Measurements from ENCODE around the gene REG4.

The REG4 gene

DNA sequence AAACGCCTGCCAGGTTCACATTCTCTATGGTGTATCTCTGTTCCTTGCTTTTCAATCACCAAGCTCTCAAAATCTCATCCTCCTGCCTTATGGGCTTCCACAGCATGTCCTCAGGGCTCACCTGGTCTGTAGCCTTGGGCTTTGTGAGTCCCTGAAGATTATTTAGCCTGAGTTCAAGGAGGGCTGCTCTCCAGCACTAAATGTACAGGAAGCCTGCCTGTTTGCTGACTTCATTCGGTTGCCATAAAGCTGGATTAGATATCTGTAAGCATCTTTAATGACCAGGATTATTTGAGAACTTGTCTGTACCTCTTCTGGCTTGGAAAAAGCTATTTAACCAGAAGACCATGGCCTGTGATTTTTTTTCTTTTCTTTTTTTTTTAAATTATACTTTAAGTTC is 6.9 kb upstream of the REG4 start:
- Mint-ChIP-seq H3K4me1 (peaks cover 11% of the 10 kb centered on the region), H3K27me3 (peaks cover 21% of the 10 kb centered on the region), H3K27ac (no peak overlapping the region), H3K4me3 (no peak overlapping the region), H3K9me3 (peaks cover 3% of the 10 kb centered on the region), H3K36me3 (no peaks in the 10 kb centered on the region)
- ATAC-seq, result no peak

DNA sequence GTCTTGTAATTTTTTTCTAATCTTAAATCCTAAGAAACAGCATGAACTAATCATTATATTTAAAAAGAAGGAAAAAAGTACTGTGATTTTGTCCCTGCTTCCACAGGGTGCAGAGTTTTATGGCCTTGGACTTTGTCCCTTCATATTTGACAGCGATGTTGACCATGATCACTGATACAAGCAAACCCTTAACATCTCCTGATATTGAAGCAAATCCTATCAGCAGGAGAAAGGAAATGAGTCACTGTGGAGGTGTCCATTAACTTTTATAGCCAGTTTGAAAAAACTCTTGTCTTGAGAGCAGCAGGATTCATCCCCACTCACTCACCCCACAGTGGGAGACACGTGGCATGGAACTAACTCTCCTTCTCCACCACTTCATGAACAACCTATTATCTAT is 5.1 kb upstream of the REG4 start:
- Mint-ChIP-seq H3K27ac (no peak overlapping the region), H3K27me3 (peaks cover 8% of the 10 kb centered on the region), H3K4me1 (peaks cover 11% of the 10 kb centered on the region), H3K36me3 (no peaks in the 10 kb centered on the region), H3K9me3 (peaks cover 3% of the 10 kb centered on the region), H3K4me3 (no peak overlapping the region)
- no peak for ATAC-seq

DNA sequence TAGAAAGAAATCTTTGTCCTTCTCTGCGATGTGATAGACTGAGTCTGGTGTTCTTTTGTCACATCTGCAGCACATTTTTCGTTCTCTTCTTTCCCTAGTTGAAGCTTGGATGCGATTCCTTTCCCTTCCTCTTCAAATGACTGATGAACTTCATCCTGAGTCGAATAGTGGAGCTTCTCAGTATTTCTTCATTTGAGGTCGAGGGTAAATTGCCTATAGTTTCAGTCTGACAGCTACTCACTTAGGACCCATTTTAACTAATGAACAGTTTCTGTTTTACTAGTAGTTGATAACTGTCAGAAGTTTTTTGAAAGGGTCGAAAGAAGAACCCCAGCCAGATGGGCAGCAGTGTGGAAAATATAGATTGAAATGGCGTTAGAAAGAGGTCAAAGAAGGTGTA is 4.7 kb upstream of the REG4 start:
- Mint-ChIP-seq H3K9me3 (peaks cover 3% of the 10 kb centered on the region), H3K36me3 (no peaks in the 10 kb centered on the region), H3K4me1 (peaks cover 11% of the 10 kb centered on the region), H3K4me3 (no peak overlapping the region), H3K27me3 (peaks cover 8% of the 10 kb centered on the region), H3K27ac (no peak overlapping the region)
- ATAC-seq, result no peak

DNA sequence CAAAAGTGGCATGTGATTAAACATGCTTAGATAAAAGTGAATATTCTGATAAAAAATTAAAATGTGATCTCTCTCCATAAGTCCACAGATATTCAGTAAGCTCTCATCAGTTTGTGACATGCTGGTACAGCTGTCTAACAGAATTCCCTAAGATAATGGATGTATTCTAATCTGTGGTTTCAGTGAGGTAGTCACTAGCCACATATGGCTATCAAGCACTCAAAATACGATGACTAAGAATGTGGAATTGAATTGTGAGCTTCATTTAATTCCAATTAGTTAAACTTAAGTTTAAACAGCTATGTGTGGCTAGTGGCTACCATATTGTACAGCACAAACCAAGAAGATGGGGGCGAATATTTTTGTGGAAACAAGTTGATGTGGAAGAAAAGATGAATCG is 4.1 kb upstream of the REG4 start:
- no peak overlapping the region for H3K27ac Mint-ChIP-seq
- ATAC-seq, result no peak
- no peaks in the 10 kb centered on the region for H3K36me3 Mint-ChIP-seq
- peaks cover 8% of the 10 kb centered on the region for H3K27me3 Mint-ChIP-seq
- peaks cover 11% of the 10 kb centered on the region for H3K4me1 Mint-ChIP-seq
- no peak overlapping the region for H3K4me3 Mint-ChIP-seq
- peaks cover 3% of the 10 kb centered on the region for H3K9me3 Mint-ChIP-seq

DNA sequence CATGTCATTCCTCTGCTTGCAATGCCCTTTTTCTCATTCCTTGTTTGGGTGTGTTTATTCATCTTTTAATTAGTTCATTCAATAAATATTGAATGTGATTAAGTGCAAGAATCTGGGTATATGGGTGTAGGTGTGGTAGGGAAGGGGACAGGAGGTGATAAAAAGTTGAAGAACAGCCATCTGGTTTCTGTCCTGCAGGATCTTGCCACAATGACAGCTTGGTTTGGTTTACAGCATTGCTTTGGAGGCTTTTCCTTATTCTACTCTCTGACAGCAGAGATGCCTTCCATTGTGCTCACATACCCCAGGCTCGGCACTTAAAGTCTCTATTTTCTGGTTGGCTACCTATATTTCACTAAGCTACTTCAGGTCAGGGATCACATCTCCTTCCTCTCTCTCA is 3.0 kb upstream of the REG4 start:
- Mint-ChIP-seq H3K27ac (no peak overlapping the region), H3K4me3 (no peak overlapping the region), H3K9me3 (no peaks in the 10 kb centered on the region), H3K4me1 (peaks cover 11% of the 10 kb centered on the region), H3K27me3 (no peaks in the 10 kb centered on the region), H3K36me3 (no peaks in the 10 kb centered on the region)
- ATAC-seq, result no peak

DNA sequence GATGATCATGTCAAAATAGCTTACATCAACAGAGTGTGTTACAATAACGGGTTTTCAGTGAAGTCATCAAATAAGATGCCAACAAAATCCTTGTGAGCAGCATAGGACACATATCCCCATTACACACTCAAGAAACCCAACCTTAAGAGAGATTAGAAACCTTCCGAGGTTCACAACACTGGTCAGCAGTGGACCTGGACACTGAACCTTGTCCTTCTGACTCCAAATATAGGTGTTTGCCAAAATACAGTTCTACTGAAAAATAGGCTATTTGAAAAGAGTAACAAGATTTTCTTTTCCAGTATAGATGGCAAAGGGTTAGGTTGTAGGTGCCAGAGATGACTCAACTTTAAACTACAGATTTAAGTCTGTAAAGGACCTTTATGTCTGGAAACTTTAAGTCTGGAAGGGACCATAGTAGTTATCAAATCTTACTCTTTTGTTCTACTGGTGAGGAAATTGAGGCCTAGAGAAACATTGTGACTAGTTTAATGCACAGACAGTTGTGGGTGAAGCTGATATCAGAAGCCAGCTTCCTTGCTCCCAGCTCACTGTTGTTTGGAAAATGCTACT is 811 bp upstream of the REG4 start:
- Mint-ChIP-seq H3K27ac (no peak overlapping the region), H3K4me3 (no peak overlapping the region), H3K27me3 (no peaks in the 10 kb centered on the region), H3K36me3 (no peaks in the 10 kb centered on the region), H3K9me3 (no peaks in the 10 kb centered on the region), H3K4me1 (peaks cover 11% of the 10 kb centered on the region)
- ATAC-seq, result no peak

DNA sequence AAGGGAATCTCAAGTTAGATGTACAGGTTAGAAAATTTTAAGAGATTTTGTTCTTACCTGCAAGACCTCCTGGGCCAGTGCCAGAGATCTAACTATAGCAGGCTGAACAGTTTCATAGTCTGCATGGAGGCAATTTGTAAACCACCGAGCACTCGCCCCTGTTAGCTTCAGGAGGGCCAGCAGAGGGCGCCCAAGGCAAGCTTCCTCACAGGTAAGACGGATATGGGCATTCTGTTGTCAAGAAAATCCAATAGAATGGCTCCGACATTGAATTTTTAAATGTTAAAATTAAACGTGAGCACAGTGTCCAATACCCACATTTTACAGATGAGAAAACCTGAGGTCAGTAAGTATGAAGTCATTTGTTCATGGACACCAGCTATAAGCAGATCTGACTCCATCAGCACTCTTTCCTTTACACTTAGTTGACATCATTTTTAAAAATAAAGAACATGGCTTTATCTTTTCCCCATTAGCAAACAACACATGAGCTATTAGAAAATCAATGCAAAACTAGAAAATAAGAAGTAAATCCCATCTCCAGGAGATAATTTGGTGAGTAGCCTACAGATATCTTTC is 2.2 kb downstream of the REG4 start:
- no peaks in the 10 kb centered on the region for H3K4me1 Mint-ChIP-seq
- peak; percentile 69 for ATAC-seq
- no peak overlapping the region for H3K27ac Mint-ChIP-seq
- H3K4me3 Mint-ChIP-seq, result no peak overlapping the region
- no peaks in the 10 kb centered on the region for H3K9me3 Mint-ChIP-seq
- peaks cover 13% of the 10 kb centered on the region for H3K27me3 Mint-ChIP-seq
- H3K36me3 Mint-ChIP-seq, result no peaks in the 10 kb centered on the region

DNA sequence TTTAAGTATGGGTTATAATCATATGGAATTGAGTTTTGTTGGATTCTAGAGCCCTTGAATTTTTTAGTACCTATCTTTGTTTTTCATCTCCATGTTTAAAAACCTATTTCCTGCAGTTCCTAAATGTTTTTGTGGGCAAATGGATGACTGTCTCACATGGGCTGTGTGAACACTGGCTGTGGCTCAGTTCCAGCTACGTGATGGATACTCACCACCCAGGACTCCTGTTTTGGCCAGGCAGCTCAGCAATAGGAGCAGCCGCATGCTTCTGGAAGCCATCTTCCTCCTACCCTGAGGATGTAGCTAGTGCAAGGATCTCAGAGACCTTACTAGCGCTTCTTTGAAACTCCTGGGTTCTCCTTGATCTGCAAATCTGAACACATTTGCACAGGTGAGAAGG is 2.8 kb downstream of the REG4 start:
- H3K27ac Mint-ChIP-seq, result no peak overlapping the region
- H3K9me3 Mint-ChIP-seq, result no peaks in the 10 kb centered on the region
- no peak overlapping the region for H3K4me3 Mint-ChIP-seq
- no peak for ATAC-seq
- H3K36me3 Mint-ChIP-seq, result no peaks in the 10 kb centered on the region
- no peaks in the 10 kb centered on the region for H3K4me1 Mint-ChIP-seq
- H3K27me3 Mint-ChIP-seq, result peaks cover 13% of the 10 kb centered on the region

DNA sequence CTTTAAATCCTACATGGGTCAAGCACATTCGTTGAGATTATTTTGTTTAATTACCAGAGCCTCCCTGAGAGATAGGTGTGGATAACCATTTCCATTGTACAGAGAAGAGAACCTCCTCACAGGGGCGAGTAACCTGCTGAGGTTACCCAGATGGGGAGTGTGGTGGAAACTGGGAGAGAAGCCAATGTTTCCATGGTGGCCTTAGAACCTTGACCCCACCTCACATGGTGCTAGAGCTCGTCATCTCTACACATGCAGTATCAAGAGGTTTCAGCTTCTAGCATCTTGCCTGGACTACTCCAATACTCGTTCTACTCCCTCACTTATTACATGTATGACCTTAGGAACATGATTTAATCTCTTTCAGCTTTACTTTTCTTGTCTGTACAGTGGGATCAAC is 4.8 kb downstream of the REG4 start:
- Mint-ChIP-seq H3K27me3 (peaks cover 13% of the 10 kb centered on the region), H3K36me3 (no peaks in the 10 kb centered on the region), H3K9me3 (no peaks in the 10 kb centered on the region), H3K27ac (no peak overlapping the region), H3K4me1 (no peaks in the 10 kb centered on the region), H3K4me3 (no peak overlapping the region)
- ATAC-seq, result no peak

DNA sequence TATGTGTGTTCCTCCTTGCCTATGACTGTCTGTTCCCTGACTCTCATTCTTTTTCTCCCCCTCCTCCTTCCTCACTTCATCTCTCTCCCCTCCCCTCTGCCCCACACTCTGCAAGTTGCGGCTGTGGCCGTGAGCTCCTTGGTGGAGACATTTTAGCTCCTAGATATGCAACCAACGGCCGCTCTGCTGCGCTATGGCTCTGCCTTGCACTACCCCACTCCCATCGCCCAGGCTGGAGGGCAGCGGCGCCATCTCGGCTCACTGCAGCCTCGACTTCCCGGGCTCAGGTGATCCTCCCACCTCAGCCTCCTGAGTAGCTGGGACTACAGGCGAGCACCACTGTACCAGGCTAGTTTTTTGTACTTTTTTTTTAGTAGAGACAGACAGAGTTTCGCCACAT is 5.5 kb downstream of the REG4 start:
- Mint-ChIP-seq H3K27me3 (peaks cover 13% of the 10 kb centered on the region), H3K36me3 (no peaks in the 10 kb centered on the region), H3K4me1 (no peaks in the 10 kb centered on the region), H3K9me3 (no peaks in the 10 kb centered on the region), H3K27ac (no peak overlapping the region), H3K4me3 (no peak overlapping the region)
- ATAC-seq, result no peak

DNA sequence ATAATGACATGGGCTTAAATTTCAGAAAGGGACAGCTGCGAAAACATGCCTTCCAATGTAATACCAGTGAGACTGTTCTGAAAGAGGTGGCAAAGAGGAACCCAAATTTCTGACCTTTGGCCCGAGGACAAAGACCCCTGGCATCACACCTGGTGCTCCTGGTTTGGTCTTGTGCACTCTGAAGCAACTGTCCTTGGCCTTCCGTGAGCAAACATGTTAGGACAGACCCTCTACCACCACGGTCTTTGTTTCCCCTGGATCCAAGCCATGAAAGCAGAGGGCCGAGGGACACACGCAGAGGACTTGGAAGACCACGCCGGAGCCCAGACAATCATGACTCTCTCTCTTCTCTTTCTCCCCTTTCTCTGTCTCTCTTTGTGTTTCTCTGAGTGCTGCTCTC is 6.0 kb downstream of the REG4 start:
- H3K27ac Mint-ChIP-seq, result no peak overlapping the region
- H3K4me3 Mint-ChIP-seq, result no peak overlapping the region
- no peak for ATAC-seq
- no peaks in the 10 kb centered on the region for H3K36me3 Mint-ChIP-seq
- peaks cover 13% of the 10 kb centered on the region for H3K27me3 Mint-ChIP-seq
- no peaks in the 10 kb centered on the region for H3K4me1 Mint-ChIP-seq
- H3K9me3 Mint-ChIP-seq, result no peaks in the 10 kb centered on the region

DNA sequence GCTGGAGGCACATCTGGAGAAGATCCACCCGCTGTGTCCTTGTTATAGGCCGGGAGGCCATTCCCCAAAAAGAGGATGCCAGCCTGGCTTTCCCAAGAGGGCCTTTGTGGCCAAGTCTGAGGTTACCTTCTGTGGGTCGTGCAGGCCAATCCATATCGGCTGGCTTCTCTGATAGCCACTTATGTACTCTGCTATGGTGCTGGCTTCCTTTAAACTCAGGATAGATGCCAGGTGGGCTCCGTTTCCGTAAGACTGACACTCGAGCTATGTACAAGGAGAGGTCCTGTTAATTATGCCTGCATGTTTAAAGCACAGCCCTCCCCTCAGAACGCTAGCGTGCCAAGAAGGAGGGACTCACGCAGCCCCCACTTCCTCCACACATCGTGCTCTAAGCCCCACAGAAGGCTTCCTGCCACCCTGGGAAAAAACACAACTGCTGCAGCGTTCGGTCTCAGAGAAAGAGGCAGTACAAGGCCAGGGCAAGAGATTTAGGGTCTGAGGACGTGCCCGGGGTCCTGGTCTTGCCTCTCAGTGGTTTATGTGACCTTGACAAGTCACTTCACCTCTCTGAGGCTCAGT is 11.6 kb downstream of the REG4 start:
- peaks cover 7% of the 10 kb centered on the region for H3K4me1 Mint-ChIP-seq
- no peaks in the 10 kb centered on the region for H3K27me3 Mint-ChIP-seq
- no peaks in the 10 kb centered on the region for H3K36me3 Mint-ChIP-seq
- no peaks in the 10 kb centered on the region for H3K9me3 Mint-ChIP-seq
- no peak for ATAC-seq
- no peak overlapping the region for H3K4me3 Mint-ChIP-seq
- H3K27ac Mint-ChIP-seq, result no peak overlapping the region

DNA sequence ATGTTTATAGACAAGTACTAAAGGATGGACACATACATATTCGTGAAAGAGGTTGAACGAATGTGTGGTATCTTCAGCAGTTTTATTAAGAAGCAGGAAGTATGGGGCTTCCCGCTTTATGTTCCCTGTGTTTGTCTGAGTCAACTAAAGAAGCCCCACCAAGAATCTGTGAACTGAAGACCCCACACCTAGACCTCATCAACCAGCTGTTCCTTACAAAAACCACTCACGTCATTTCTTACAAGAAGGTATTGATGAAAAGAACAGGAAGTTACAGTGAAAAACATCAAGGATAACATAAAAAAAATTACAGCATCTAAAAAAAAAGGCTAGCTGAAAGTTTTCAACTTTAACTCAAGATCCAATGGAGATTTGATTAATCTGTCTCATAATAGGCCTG is 12.3 kb downstream of the REG4 start:
- H3K4me1 Mint-ChIP-seq, result peaks cover 7% of the 10 kb centered on the region
- no peaks in the 10 kb centered on the region for H3K9me3 Mint-ChIP-seq
- no peak for ATAC-seq
- no peak overlapping the region for H3K27ac Mint-ChIP-seq
- H3K4me3 Mint-ChIP-seq, result no peak overlapping the region
- H3K27me3 Mint-ChIP-seq, result no peaks in the 10 kb centered on the region
- H3K36me3 Mint-ChIP-seq, result no peaks in the 10 kb centered on the region

DNA sequence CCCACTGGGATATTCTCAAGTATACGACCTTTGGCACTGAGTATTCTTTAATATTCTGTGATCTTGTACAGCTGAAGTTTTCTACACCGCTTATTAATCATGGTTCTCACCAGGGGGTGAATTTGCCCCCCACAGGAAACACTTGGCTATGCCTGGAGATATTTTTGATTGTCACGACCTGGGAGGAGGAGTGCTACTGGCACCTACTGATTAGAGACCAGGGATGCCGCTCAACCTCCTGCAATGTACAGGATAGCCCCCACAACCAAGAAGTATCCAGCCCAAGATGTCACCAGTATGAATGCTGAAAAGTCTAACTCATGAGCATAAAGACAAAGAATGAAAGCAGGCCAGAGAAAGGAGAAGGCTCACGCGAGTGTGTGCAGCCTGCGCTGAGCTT is 13.7 kb downstream of the REG4 start:
- Mint-ChIP-seq H3K27ac (peak overlapping the region; percentile 42), H3K4me3 (no peak overlapping the region), H3K4me1 (peaks cover 7% of the 10 kb centered on the region), H3K9me3 (no peaks in the 10 kb centered on the region), H3K27me3 (peaks cover 7% of the 10 kb centered on the region), H3K36me3 (no peaks in the 10 kb centered on the region)
- ATAC-seq, result no peak

DNA sequence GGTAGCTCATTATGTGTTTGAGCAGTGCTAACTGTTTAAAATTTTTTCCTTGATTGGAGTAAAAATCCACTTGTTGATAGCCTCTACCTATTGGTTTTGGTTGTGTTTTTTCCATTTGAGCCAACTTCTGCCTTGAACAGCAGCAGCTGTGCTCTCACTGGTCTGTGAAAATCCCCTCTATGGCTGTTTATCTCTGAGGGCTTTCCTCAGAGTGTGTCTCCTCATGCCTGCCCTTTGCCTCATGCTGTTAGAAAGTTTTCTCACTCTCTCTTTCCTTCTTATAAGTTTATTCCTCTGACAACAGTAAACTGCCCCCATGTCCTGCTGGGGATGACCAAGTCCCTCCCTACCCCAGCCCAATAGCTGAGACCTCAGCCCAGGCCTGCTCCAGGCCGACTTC is 14.1 kb downstream of the REG4 start:
- H3K4me1 Mint-ChIP-seq, result peaks cover 7% of the 10 kb centered on the region

More for the DNA sequence above, 14.1 kb downstream of the REG4 start:
- no peaks in the 10 kb centered on the region for H3K36me3 Mint-ChIP-seq
- H3K27me3 Mint-ChIP-seq, result peaks cover 10% of the 10 kb centered on the region
- H3K9me3 Mint-ChIP-seq, result no peaks in the 10 kb centered on the region
- no peak overlapping the region for H3K4me3 Mint-ChIP-seq
- H3K27ac Mint-ChIP-seq, result peak overlapping the region; percentile 42
- peak; percentile 59 for ATAC-seq
